Measurements from ENCODE around the gene KRT72. TPM values are rescaled to one million over a fixed set of nuclear protein-coding genes. Genes with fewer than 3 reads are reported as not detected.

KRT72 gene
- total and polyA plus RNA-seq, 2 donors (not counting 3 experiments of a cell fraction or from before 2014, with no cell fraction given), result not detected

DNA sequence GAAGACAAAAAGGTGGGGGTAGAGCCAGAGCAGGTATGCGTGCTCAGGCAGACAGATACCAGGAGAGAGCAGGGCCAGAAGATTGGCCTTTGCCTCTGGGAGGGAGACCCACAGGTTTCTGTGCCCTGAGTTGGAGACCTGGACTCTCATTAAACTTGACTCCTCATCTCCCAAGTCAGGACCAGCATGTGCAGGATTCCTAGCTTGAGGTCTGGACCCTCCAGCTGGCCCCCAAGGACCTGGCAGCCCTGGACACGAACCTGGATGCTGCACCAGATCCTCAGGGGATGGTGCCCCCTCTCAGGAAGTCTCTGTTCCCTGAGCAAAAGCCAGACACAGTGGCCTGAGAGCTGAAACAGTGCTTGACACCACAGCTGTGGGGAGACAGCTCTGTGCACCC is 27.6 kb upstream of the KRT72 start:
- H3K9me3 ChIP-seq (replicated peaks; ENCODE audit: control insufficient read depth, insufficient read depth, low read length), result no peaks in the 10 kb centered on the region
- H3K9me1 ChIP-seq (replicated peaks; ENCODE audit: control insufficient read depth, extremely low read depth, insufficient read depth, low read length), result no peaks in the 10 kb centered on the region
- TF ChIP-seq, protein P1, sequence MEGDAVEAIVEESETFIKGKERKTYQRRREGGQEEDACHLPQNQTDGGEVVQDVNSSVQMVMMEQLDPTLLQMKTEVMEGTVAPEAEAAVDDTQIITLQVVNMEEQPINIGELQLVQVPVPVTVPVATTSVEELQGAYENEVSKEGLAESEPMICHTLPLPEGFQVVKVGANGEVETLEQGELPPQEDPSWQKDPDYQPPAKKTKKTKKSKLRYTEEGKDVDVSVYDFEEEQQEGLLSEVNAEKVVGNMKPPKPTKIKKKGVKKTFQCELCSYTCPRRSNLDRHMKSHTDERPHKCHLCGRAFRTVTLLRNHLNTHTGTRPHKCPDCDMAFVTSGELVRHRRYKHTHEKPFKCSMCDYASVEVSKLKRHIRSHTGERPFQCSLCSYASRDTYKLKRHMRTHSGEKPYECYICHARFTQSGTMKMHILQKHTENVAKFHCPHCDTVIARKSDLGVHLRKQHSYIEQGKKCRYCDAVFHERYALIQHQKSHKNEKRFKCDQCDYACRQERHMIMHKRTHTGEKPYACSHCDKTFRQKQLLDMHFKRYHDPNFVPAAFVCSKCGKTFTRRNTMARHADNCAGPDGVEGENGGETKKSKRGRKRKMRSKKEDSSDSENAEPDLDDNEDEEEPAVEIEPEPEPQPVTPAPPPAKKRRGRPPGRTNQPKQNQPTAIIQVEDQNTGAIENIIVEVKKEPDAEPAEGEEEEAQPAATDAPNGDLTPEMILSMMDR (IDR thresholded peaks at IDR 0.05; ENCODE audit: extremely low read depth in 1 of 2, insufficient read depth in 1 of 2, low read depth in 1 of 2, low read length in 2 of 2), result no peak
- TF ChIP-seq, protein P2, sequence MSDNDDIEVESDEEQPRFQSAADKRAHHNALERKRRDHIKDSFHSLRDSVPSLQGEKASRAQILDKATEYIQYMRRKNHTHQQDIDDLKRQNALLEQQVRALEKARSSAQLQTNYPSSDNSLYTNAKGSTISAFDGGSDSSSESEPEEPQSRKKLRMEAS (IDR thresholded peaks at IDR 0.05; ENCODE audit: insufficient read depth, insufficient read length), result no peak
- TF ChIP-seq POLR2AphosphoS5 (IDR thresholded peaks at IDR 0.05; ENCODE audit: insufficient read depth, low read depth, low read length) (no peak), GATA2 (IDR thresholded peaks at IDR 0.05; ENCODE audit: insufficient read depth, insufficient read length, low read depth, low read length) (no peak), POLR2A (IDR thresholded peaks at IDR 0.05; ENCODE audit: low read depth, low read length) (no peak), JUN (IDR thresholded peaks at IDR 0.05; ENCODE audit: borderline replicate concordance, insufficient read depth, insufficient read length, low read depth) (no peak), MYC (IDR thresholded peaks at IDR 0.05; ENCODE audit: low read depth, low read length) (no peak), FOS (IDR thresholded peaks at IDR 0.05; ENCODE audit: borderline replicate concordance, insufficient read depth, low read length) (no peak), EZH2 (IDR thresholded peaks at IDR 0.05; ENCODE audit: borderline replicate concordance, low read depth, low read length, severe bottlenecking) (no peak)
- no peak overlapping the region for H3K27ac ChIP-seq (ENCODE audit: insufficient read depth, low read depth, low read length)
- CTCF ChIA-PET, result no interaction called here
- DNase-seq (ENCODE audit: low read depth, low spot score) (no peak), FAIRE-seq (no peak)
- H3K79me2 ChIP-seq (ENCODE audit: control insufficient read depth, insufficient read depth, low read length), result no peaks in the 10 kb centered on the region
- H2AFZ ChIP-seq (ENCODE audit: low read depth, low read length), result no peak overlapping the region
- POLR2A ChIA-PET, result no interaction called here
- peaks cover 9 to 10% of the 10 kb centered on the region in 2 experiments for H3K27me3 ChIP-seq (ENCODE audit: control insufficient read depth in 2 of 2, insufficient read depth in 2 of 2, low read length in 2 of 2)
- intact Hi-C loops (cut with micrococcal nuclease), result no loop called here
- H3K4me1 ChIP-seq (ENCODE audit: control insufficient read depth, extremely low read depth, insufficient read depth, low read length), result no peaks in the 10 kb centered on the region
- no peak overlapping the region for H3K4me2 ChIP-seq (ENCODE audit: insufficient read depth, low read length)
- H3K9ac ChIP-seq (replicated peaks; ENCODE audit: extremely low read depth, insufficient read depth, low read length), result no peak overlapping the region
- no peaks in the 10 kb centered on the region for H4K20me1 ChIP-seq (replicated peaks; ENCODE audit: control insufficient read depth, extremely low read depth, insufficient read depth, low read length)
- dilution Hi-C loops (cut with MboI; ENCODE audit: extremely low pct_ligation_motif_present, low sequenced_read_pairs), result no loop called here
- no peaks in the 10 kb centered on the region for H3K36me3 ChIP-seq (ENCODE audit: control insufficient read depth in 2 of 2, extremely low read depth in 1 of 2, insufficient read depth in 2 of 2, low read length in 2 of 2)
- no TSS peak for BruUV-seq (replicated peaks)
- no peak overlapping the region for H3K4me3 ChIP-seq (replicated peaks in 1 of 3; ENCODE audit: insufficient read depth in 1 of 3, low read depth in 1 of 3, low read length in 3 of 3)
